DOHH2 (cell line): ENCODE measurements around the gene TXK.

Source experiments
- H3F3A ChIP-seq: fragments of 200-600 bp; sonication (generic), shearing (Covaris generic); 2 replicates; pipeline ENCODE4 v1.6.0; 2016; ENCODE audit warnings: antibody characterized with exemption, mild to moderate bottlenecking; ENCODE audit not compliant: control insufficient read depth, insufficient read depth
- H3K27ac ChIP-seq: fragments of 200-600 bp; sonication (generic); 2 replicates; pipeline ENCODE4 v1.5.1; 2014; ENCODE audit warnings: low read depth, mild to moderate bottlenecking, low read length, moderate library complexity
- H3K27me3 ChIP-seq: fragments of 200-600 bp; sonication (generic); 2 replicates; pipeline ENCODE4 v1.6.1; 2014; ENCODE audit warnings: mild to moderate bottlenecking, low read length, mixed read lengths; ENCODE audit not compliant: control insufficient read depth
- H3K36me3 ChIP-seq: fragments of 200-600 bp; sonication (generic); 2 replicates; pipeline ENCODE4 v1.6.1; 2014; ENCODE audit warnings: mild to moderate bottlenecking, low read length, moderate library complexity, mixed read lengths; ENCODE audit not compliant: control insufficient read depth
- H3K4me1 ChIP-seq: fragments of 200-600 bp; sonication (generic); 2 replicates; pipeline ENCODE4 v1.6.1; 2014; ENCODE audit warnings: mild to moderate bottlenecking, low read length, mixed read lengths; ENCODE audit not compliant: control insufficient read depth
- H3K4me2 ChIP-seq: fragments of 200-600 bp; sonication (generic); 2 replicates; pipeline ENCODE4 v1.6.0; 2014; ENCODE audit warnings: mild to moderate bottlenecking, low read length, moderate library complexity
- H3K4me3 ChIP-seq: fragments of 200-600 bp; sonication (generic); 2 replicates; pipeline ENCODE4 v1.5.1; 2014; ENCODE audit warnings: mild to moderate bottlenecking, low read length, mixed read lengths
- H3K79me2 ChIP-seq: fragments of 200-600 bp; sonication (generic); 2 replicates; pipeline ENCODE4 v1.6.1; 2014; ENCODE audit warnings: mild to moderate bottlenecking, low read length, mixed read lengths; ENCODE audit not compliant: control insufficient read depth
- H3K9me2 ChIP-seq: fragments of 200-600 bp; sonication (generic); replicated peaks from 2 replicates; pipeline ENCODE4 v1.6.1; 2014; ENCODE audit warnings: mild to moderate bottlenecking, low read length, mixed read lengths; ENCODE audit not compliant: control insufficient read depth
- H3K9me3 ChIP-seq: fragments of 200-600 bp; sonication (generic); 2 replicates; pipeline ENCODE4 v1.6.1; 2014; ENCODE audit warnings: antibody characterized with exemption, low read length, mixed read lengths; ENCODE audit not compliant: control insufficient read depth, insufficient read depth
- H4K20me1 ChIP-seq: fragments of 200-600 bp; sonication (generic); 2 replicates; pipeline ENCODE4 v1.6.0; 2014; ENCODE audit warnings: low read depth, mild to moderate bottlenecking, antibody characterized with exemption, low read length, moderate library complexity; ENCODE audit not compliant: control insufficient read depth, insufficient read depth
- EZH2phosphoT487 ChIP-seq: fragments of 200-600 bp; sonication (generic); IDR thresholded peaks from 2 replicates; pipeline ENCODE4 v1.6.1; 2017; ENCODE audit warnings: borderline replicate concordance, mild to moderate bottlenecking, antibody characterized with exemption, low read length, moderate library complexity, mixed read lengths
- TF ChIP-seq, protein P1 (sequence below): fragments of 200-600 bp; sonication (generic); IDR thresholded peaks from one replicate; pipeline ENCODE4 v1.5.1; 2014; ENCODE audit warnings: antibody characterized with exemption, mild to moderate bottlenecking, low read depth, low read length; ENCODE audit not compliant: poor library complexity, severe bottlenecking

Gene TXK

GRCh38 chr4:48121180-48121579, 12.9 kb downstream of the TXK start:
- TF ChIP-seq EZH2phosphoT487 = no peak
- TF ChIP-seq, protein P1, sequence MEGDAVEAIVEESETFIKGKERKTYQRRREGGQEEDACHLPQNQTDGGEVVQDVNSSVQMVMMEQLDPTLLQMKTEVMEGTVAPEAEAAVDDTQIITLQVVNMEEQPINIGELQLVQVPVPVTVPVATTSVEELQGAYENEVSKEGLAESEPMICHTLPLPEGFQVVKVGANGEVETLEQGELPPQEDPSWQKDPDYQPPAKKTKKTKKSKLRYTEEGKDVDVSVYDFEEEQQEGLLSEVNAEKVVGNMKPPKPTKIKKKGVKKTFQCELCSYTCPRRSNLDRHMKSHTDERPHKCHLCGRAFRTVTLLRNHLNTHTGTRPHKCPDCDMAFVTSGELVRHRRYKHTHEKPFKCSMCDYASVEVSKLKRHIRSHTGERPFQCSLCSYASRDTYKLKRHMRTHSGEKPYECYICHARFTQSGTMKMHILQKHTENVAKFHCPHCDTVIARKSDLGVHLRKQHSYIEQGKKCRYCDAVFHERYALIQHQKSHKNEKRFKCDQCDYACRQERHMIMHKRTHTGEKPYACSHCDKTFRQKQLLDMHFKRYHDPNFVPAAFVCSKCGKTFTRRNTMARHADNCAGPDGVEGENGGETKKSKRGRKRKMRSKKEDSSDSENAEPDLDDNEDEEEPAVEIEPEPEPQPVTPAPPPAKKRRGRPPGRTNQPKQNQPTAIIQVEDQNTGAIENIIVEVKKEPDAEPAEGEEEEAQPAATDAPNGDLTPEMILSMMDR = no peak
- no peaks in the 10 kb centered on the region for H3K79me2 ChIP-seq
- H3K36me3 ChIP-seq = no peaks in the 10 kb centered on the region
- no peaks in the 10 kb centered on the region for H3K4me1 ChIP-seq
- no peak overlapping the region for H3K4me2 ChIP-seq
- H3K27me3 ChIP-seq = no peaks in the 10 kb centered on the region
- H3K4me3 ChIP-seq = no peak overlapping the region
- no peaks in the 10 kb centered on the region; the same call in 1 of the 2 replicates for H3F3A ChIP-seq
- no peaks in the 10 kb centered on the region for H3K9me2 ChIP-seq
- no peaks in the 10 kb centered on the region for H4K20me1 ChIP-seq
- no peak overlapping the region for H3K27ac ChIP-seq
- H3K9me3 ChIP-seq = no peaks in the 10 kb centered on the region

- H3K27me3 ChIP-seq = no peaks in the 10 kb centered on the region
- no peaks in the 10 kb centered on the region for H3K79me2 ChIP-seq
- H3K4me2 ChIP-seq = no peak overlapping the region
- H3K9me3 ChIP-seq = no peaks in the 10 kb centered on the region
- H4K20me1 ChIP-seq = no peaks in the 10 kb centered on the region
- H3K4me1 ChIP-seq = no peaks in the 10 kb centered on the region
- H3K36me3 ChIP-seq = no peaks in the 10 kb centered on the region
- no peaks in the 10 kb centered on the region; the same call in 1 of the 2 replicates for H3F3A ChIP-seq
- no peak overlapping the region for H3K4me3 ChIP-seq
- H3K9me2 ChIP-seq = no peaks in the 10 kb centered on the region
- H3K27ac ChIP-seq = no peak overlapping the region
- TF ChIP-seq, protein P1 = no peak
- no peak for TF ChIP-seq EZH2phosphoT487
Measured at GRCh38 chr4:48120132-48120531, 13.9 kb downstream of the TXK start.

GRCh38 chr4:48119646-48120045, 14.4 kb downstream of the TXK start:
- H3K36me3 ChIP-seq = no peaks in the 10 kb centered on the region
- H3K27me3 ChIP-seq = no peaks in the 10 kb centered on the region
- no peaks in the 10 kb centered on the region for H3K4me1 ChIP-seq
- no peaks in the 10 kb centered on the region for H3K9me3 ChIP-seq
- H3K9me2 ChIP-seq = no peaks in the 10 kb centered on the region
- H3F3A ChIP-seq = no peaks in the 10 kb centered on the region; the same call in 1 of the 2 replicates
- no peak overlapping the region for H3K27ac ChIP-seq
- TF ChIP-seq, protein P1 = no peak
- TF ChIP-seq EZH2phosphoT487 = no peak
- H4K20me1 ChIP-seq = no peaks in the 10 kb centered on the region
- no peak overlapping the region for H3K4me2 ChIP-seq
- no peaks in the 10 kb centered on the region for H3K79me2 ChIP-seq
- H3K4me3 ChIP-seq = no peak overlapping the region

GRCh38 chr4:48118081-48118480, 16.0 kb downstream of the TXK start:
- H3K79me2 ChIP-seq = no peaks in the 10 kb centered on the region

More at GRCh38 chr4:48118081-48118480, 16.0 kb downstream of the TXK start:
- no peak overlapping the region for H3K4me2 ChIP-seq
- no peaks in the 10 kb centered on the region for H3K4me1 ChIP-seq
- no peaks in the 10 kb centered on the region for H3F3A ChIP-seq
- no peaks in the 10 kb centered on the region for H4K20me1 ChIP-seq
- H3K36me3 ChIP-seq = no peaks in the 10 kb centered on the region
- H3K4me3 ChIP-seq = no peak overlapping the region
- TF ChIP-seq EZH2phosphoT487 = no peak
- TF ChIP-seq, protein P1 = no peak
- H3K9me3 ChIP-seq = no peaks in the 10 kb centered on the region
- H3K27me3 ChIP-seq = no peaks in the 10 kb centered on the region
- no peaks in the 10 kb centered on the region for H3K9me2 ChIP-seq
- no peak overlapping the region for H3K27ac ChIP-seq
